ENCODE measurements around the gene TNNC1.

Gene TNNC1

GRCh38 chr3:52483577-52484381 is 29.9 kb upstream of the TNNC1 start:
- no peak for DNase-seq (ENCODE audit: low spot score)

GRCh38 chr3:52483081-52483480 is 29.2 kb upstream of the TNNC1 start:
- no peak for DNase-seq (ENCODE audit: low spot score)

- DNase-seq (ENCODE audit: low spot score): no peak
These were observed 28.1 kb upstream of the TNNC1 start for GRCh38 chr3:52481819-52482521.

GRCh38 chr3:52480768-52481715 is 27.2 kb upstream of the TNNC1 start:
- DNase-seq (ENCODE audit: low spot score): no peak

GRCh38 chr3:52479877-52480575 is 26.2 kb upstream of the TNNC1 start:
- DNase-seq (ENCODE audit: low spot score): no peak

- DNase-seq (ENCODE audit: low spot score): no peak
These were observed 25.4 kb upstream of the TNNC1 start for GRCh38 chr3:52479037-52479876.

GRCh38 chr3:52477796-52478095 is 23.9 kb upstream of the TNNC1 start:
- no peak for DNase-seq (ENCODE audit: low spot score)

GRCh38 chr3:52477076-52477795 is 23.4 kb upstream of the TNNC1 start:
- no peak for DNase-seq (ENCODE audit: low spot score)

GRCh38 chr3:52473026-52473425 is 19.2 kb upstream of the TNNC1 start:
- DNase-seq (ENCODE audit: low spot score): no peak

- DNase-seq (ENCODE audit: low spot score): no peak
These were observed 18.6 kb upstream of the TNNC1 start for GRCh38 chr3:52472239-52473000.

- no peak for DNase-seq (ENCODE audit: low spot score)
These were observed 17.8 kb upstream of the TNNC1 start for GRCh38 chr3:52471371-52472238.

- DNase-seq (ENCODE audit: low spot score): no peak
These were observed 17.1 kb upstream of the TNNC1 start for GRCh38 chr3:52470920-52471319.

GRCh38 chr3:52469001-52469400 is 15.2 kb upstream of the TNNC1 start:
- DNase-seq (ENCODE audit: low spot score): no peak

GRCh38 chr3:52468336-52468735 is 14.5 kb upstream of the TNNC1 start:
- DNase-seq (ENCODE audit: low spot score): no peak

GRCh38 chr3:52463416-52463815 is 9.6 kb upstream of the TNNC1 start:
- no peak for DNase-seq (ENCODE audit: low spot score)

GRCh38 chr3:52461874-52462273 is 8.0 kb upstream of the TNNC1 start:
- DNase-seq (ENCODE audit: low spot score): no peak

- no peak for DNase-seq (ENCODE audit: low spot score)
These were observed 5.1 kb upstream of the TNNC1 start for GRCh38 chr3:52458770-52459545.

Data from germinal center (tissue), 1 donor.